Activated T-cell treated with anti-CD3 and anti-CD28 coated beads, Interleukin-2, amount 50 U/mL, for 24 hours (primary cell): Measurements from ENCODE around the gene KRT76.

ENCODE experiments used
- DNase-seq: peaks from one replicate; pipeline ENCODE4 v3.0.0-alpha.2; 2020
- H3K27ac Mint-ChIP-seq: 2 replicates; pipeline ENCODE4 v1.8.0; 2020; ENCODE audit warnings: mild to moderate bottlenecking, mixed read lengths
- H3K27me3 Mint-ChIP-seq: 2 replicates; pipeline ENCODE4 v1.8.0; 2020; ENCODE audit warnings: mixed read lengths
- H3K36me3 Mint-ChIP-seq: 2 replicates; pipeline ENCODE4 v1.8.0; 2020; ENCODE audit warnings: low read depth, mixed read lengths
- H3K4me1 Mint-ChIP-seq: 2 replicates; pipeline ENCODE4 v1.8.0; 2020; ENCODE audit warnings: low read depth, mixed read lengths
- H3K4me3 Mint-ChIP-seq: 2 replicates; pipeline ENCODE4 v1.8.0; 2020; ENCODE audit warnings: mild to moderate bottlenecking, moderate library complexity, mixed read lengths
- H3K9me3 Mint-ChIP-seq: 2 replicates; pipeline ENCODE4 v1.8.0; 2020; ENCODE audit warnings: mixed read lengths

KRT76 gene

GRCh38 chr12:52740584-52740983 is 36.6 kb downstream of the KRT76 start:
- H3K27ac Mint-ChIP-seq: no peak overlapping the region
- H3K36me3 Mint-ChIP-seq: no peaks in the 10 kb centered on the region
- H3K4me3 Mint-ChIP-seq: no peak overlapping the region
- H3K27me3 Mint-ChIP-seq: peaks cover 11% of the 10 kb centered on the region
- no peaks in the 10 kb centered on the region for H3K9me3 Mint-ChIP-seq
- no peaks in the 10 kb centered on the region for H3K4me1 Mint-ChIP-seq
- DNase-seq: no peak

GRCh38 chr12:52739963-52740362 is 37.2 kb downstream of the KRT76 start:
- no peaks in the 10 kb centered on the region for H3K9me3 Mint-ChIP-seq
- H3K27me3 Mint-ChIP-seq: peaks cover 14% of the 10 kb centered on the region
- no peak overlapping the region for H3K4me3 Mint-ChIP-seq
- H3K27ac Mint-ChIP-seq: no peak overlapping the region
- no peak for DNase-seq
- H3K36me3 Mint-ChIP-seq: no peaks in the 10 kb centered on the region
- no peaks in the 10 kb centered on the region for H3K4me1 Mint-ChIP-seq

DNA sequence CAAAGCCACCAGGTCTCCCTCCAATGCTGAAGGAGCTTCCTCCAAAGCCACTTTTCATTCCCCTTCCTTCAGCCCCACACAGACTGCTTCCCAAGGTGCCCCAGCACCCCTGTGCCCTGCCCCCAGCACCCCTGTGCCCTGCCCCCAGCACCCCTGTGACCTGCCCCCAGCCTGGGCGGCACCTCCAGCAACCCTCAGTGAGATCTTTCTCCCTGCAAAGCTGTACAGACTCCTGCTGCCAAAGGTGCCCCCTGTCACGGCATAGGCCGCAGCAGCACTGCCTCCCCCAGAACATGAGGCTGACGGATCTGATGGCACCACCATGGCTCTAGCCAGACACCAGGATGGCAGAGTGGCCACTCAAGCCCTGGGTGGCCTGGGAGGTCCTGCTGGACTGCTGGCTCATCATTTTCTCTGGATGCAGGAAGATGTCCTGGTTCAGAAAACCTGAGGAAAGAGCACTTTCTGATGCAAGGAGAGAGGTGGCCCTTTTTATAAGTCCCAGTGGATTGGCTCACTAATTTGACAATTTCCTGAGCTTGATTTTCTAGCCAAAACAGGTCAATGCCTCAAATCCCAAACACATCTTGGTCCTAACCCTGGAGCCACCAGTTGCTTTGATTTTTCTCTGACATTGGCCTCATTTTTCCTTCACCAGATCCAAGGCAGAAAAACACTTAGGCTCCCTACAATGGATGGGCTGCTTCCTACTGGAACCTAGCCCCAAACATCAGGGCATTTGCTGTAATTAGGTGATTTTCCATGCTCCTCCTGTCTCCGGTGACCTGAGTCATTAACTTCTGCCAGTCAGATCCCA is 41.1 kb downstream of the KRT76 start:
- DNase-seq: no peak
- H3K36me3 Mint-ChIP-seq: no peaks in the 10 kb centered on the region
- H3K4me3 Mint-ChIP-seq: no peak overlapping the region
- H3K27ac Mint-ChIP-seq: no peak overlapping the region
- H3K27me3 Mint-ChIP-seq: peaks cover 8% of the 10 kb centered on the region
- no peaks in the 10 kb centered on the region for H3K9me3 Mint-ChIP-seq
- H3K4me1 Mint-ChIP-seq: no peaks in the 10 kb centered on the region

- H3K27ac Mint-ChIP-seq: no peak overlapping the region
- no peak overlapping the region for H3K4me3 Mint-ChIP-seq
- no peaks in the 10 kb centered on the region for H3K4me1 Mint-ChIP-seq
- DNase-seq: no peak
- H3K36me3 Mint-ChIP-seq: no peaks in the 10 kb centered on the region
- H3K9me3 Mint-ChIP-seq: no peaks in the 10 kb centered on the region
- H3K27me3 Mint-ChIP-seq: peaks cover 5% of the 10 kb centered on the region
Observed at GRCh38 chr12:52735106-52735505, 42.0 kb downstream of the KRT76 start.

- Mint-ChIP-seq H3K4me1 (no peaks in the 10 kb centered on the region), H3K27ac (no peak overlapping the region), H3K9me3 (no peaks in the 10 kb centered on the region), H3K4me3 (no peak overlapping the region), H3K27me3 (peaks cover 3% of the 10 kb centered on the region), H3K36me3 (no peaks in the 10 kb centered on the region)
- DNase-seq: no peak
Observed at GRCh38 chr12:52730793-52731192, 46.4 kb downstream of the KRT76 start.

GRCh38 chr12:52730383-52730782 is 46.8 kb downstream of the KRT76 start:
- no peak overlapping the region for H3K4me3 Mint-ChIP-seq
- no peaks in the 10 kb centered on the region for H3K9me3 Mint-ChIP-seq
- peaks cover 3% of the 10 kb centered on the region for H3K27me3 Mint-ChIP-seq
- no peaks in the 10 kb centered on the region for H3K4me1 Mint-ChIP-seq
- H3K36me3 Mint-ChIP-seq: no peaks in the 10 kb centered on the region
- no peak overlapping the region for H3K27ac Mint-ChIP-seq
- DNase-seq: no peak

GRCh38 chr12:52729147-52729546 is 48.0 kb downstream of the KRT76 start:
- Mint-ChIP-seq H3K36me3 (no peaks in the 10 kb centered on the region), H3K4me3 (no peak overlapping the region), H3K27ac (no peak overlapping the region), H3K4me1 (no peaks in the 10 kb centered on the region), H3K9me3 (no peaks in the 10 kb centered on the region), H3K27me3 (no peaks in the 10 kb centered on the region)
- no peak for DNase-seq

DNA sequence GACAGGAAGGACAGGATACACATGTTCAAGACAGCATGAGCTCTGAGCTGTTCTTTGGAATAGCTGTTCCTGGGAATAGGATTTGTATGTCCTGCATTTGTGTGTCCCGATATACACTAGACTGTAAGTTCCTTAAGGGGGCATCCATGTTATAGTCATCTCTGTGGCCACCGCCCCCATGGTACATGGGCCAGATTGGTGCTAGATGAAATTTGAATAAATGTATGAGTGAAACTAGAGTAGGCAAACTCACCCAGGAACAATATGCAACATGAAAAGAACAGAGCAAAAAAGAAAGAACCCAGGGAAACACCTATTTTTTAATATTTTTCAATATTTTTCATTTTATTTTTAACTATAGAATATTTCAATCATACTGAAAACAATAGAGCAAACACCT is 48.8 kb downstream of the KRT76 start:
- Mint-ChIP-seq H3K36me3 (no peaks in the 10 kb centered on the region), H3K4me3 (no peak overlapping the region), H3K27ac (no peak overlapping the region), H3K4me1 (no peaks in the 10 kb centered on the region), H3K27me3 (no peaks in the 10 kb centered on the region), H3K9me3 (no peaks in the 10 kb centered on the region)
- no peak for DNase-seq

GRCh38 chr12:52727037-52727436 is 50.1 kb downstream of the KRT76 start:
- H3K4me1 Mint-ChIP-seq: no peaks in the 10 kb centered on the region
- H3K27ac Mint-ChIP-seq: no peak overlapping the region
- no peaks in the 10 kb centered on the region for H3K36me3 Mint-ChIP-seq
- DNase-seq: no peak
- H3K27me3 Mint-ChIP-seq: no peaks in the 10 kb centered on the region
- H3K9me3 Mint-ChIP-seq: no peaks in the 10 kb centered on the region
- H3K4me3 Mint-ChIP-seq: no peak overlapping the region

- Mint-ChIP-seq H3K27me3 (no peaks in the 10 kb centered on the region), H3K9me3 (no peaks in the 10 kb centered on the region), H3K36me3 (no peaks in the 10 kb centered on the region), H3K27ac (no peak overlapping the region), H3K4me1 (no peaks in the 10 kb centered on the region), H3K4me3 (no peak overlapping the region)
- DNase-seq: no peak
Observed at GRCh38 chr12:52726451-52726850, 50.7 kb downstream of the KRT76 start.

GRCh38 chr12:52724384-52724783 is 52.8 kb downstream of the KRT76 start:
- H3K27ac Mint-ChIP-seq: no peak overlapping the region
- no peak for DNase-seq
- H3K36me3 Mint-ChIP-seq: no peaks in the 10 kb centered on the region
- H3K4me1 Mint-ChIP-seq: no peaks in the 10 kb centered on the region
- no peaks in the 10 kb centered on the region for H3K27me3 Mint-ChIP-seq
- H3K4me3 Mint-ChIP-seq: no peak overlapping the region
- no peaks in the 10 kb centered on the region for H3K9me3 Mint-ChIP-seq

- Mint-ChIP-seq H3K4me1 (no peaks in the 10 kb centered on the region), H3K9me3 (no peaks in the 10 kb centered on the region), H3K4me3 (no peak overlapping the region), H3K27me3 (no peaks in the 10 kb centered on the region), H3K27ac (no peak overlapping the region), H3K36me3 (no peaks in the 10 kb centered on the region)
- DNase-seq: no peak
Observed at GRCh38 chr12:52722680-52723079, 54.5 kb downstream of the KRT76 start.

GRCh38 chr12:52721838-52722470 is 55.2 kb downstream of the KRT76 start:
- no peaks in the 10 kb centered on the region for H3K9me3 Mint-ChIP-seq
- no peaks in the 10 kb centered on the region for H3K4me1 Mint-ChIP-seq
- H3K4me3 Mint-ChIP-seq: no peak overlapping the region
- H3K36me3 Mint-ChIP-seq: no peaks in the 10 kb centered on the region
- DNase-seq: no peak
- H3K27ac Mint-ChIP-seq: no peak overlapping the region
- no peaks in the 10 kb centered on the region for H3K27me3 Mint-ChIP-seq

DNA sequence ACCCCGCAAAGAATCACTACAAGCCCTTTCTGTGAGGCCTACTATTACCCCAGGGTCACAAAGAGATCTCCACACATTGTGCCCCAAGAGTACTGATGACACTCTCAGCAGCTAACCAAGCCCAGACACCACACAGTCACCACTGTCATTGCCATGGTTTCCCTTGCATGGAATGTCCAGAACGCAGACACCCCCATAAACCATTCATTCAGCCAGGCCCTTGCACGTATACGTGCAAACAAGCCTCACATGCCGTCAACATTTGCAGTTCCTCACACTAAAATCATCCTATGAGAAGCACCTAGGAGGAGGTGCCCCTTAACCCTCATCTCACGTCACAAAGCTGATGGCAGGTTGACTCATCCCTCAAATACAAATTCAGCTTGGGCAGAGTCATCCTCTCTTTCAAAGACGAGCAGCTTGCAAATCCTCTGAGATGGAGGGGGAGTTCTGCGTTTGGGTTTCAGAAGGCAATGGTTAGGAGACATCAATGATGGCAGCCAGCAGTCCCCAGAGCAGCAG is 56.7 kb downstream of the KRT76 start:
- no peak for DNase-seq
- Mint-ChIP-seq H3K9me3 (no peaks in the 10 kb centered on the region), H3K36me3 (no peaks in the 10 kb centered on the region), H3K27ac (no peak overlapping the region), H3K4me3 (no peak overlapping the region), H3K4me1 (no peaks in the 10 kb centered on the region), H3K27me3 (peaks cover 13% of the 10 kb centered on the region)
